HG02763 (cell line): ENCODE measurements around the gene UGCG.

Experiments
- ATAC-seq: cut with Tn5 transposase; IDR thresholded peaks from one replicate; pipeline ENCODE4 v1.9.1; 2021; ENCODE audit warnings: mild to moderate bottlenecking, moderate library complexity; ENCODE audit not compliant: unreplicated experiment

UGCG gene

GRCh38 chr9:111978616-111979015, 82.0 kb downstream of the UGCG start:
- no peak for ATAC-seq

DNA sequence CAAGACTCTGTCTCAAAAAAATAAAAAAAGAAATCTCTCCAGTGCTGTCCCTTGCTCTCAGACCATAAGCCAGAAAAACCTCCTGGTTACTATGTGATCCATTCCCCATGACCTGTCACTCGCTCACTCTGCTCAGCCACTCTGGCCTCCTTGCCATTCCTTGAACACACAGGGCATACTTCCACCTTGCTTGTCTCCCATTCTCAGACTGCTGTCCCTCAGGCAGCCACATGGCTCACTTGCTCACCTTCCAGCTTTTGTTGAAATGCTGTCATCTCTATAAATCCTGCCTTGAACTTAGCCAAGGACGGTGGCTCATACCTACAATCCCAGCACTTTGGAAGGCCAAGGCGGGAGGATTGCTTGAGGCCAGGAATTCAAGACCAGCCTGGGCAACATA, 82.9 kb downstream of the UGCG start:
- no peak for ATAC-seq

DNA sequence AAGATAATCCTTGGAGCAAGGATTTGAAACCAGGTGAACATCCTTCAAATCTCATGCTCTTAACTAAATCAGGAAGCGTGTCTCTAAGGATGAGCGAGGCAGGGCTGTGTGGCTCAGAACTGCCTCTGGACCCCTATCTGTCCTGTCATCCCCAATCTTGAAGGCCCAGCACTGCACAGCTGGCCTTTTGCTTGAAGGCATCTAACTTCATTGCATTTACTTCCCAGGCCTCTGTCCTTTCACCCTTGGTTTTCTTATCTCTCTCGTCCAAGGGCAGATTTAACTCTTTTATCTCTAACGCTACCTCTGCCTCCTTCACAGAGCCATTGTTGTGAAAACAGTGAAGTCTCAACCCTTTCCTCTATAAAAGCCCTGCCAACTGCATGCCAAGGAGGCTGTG, 83.8 kb downstream of the UGCG start:
- ATAC-seq, result no peak

DNA sequence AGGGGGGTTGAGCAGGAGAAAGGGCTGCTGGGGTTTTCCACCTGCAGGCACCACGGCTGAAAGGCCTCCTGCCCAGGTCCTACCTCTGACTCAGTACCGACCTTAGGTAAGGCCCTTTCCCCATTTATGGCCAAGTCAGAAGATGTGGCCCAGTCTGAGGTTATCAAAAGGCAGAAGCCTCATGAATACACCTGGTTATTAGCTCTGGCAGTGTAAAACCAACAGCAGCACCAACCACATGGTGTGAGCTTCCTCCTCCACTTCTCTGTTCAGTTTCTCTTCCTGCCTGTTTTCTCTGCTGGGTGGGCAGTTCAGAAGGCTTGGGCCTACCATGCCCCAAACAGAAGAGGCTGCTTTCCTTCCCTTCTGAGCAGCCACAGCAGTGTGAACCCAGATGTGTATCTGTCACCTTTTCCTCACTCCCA, 86.9 kb downstream of the UGCG start:
- ATAC-seq, result peak; percentile 56

GRCh38 chr9:111984086-111984802, 87.6 kb downstream of the UGCG start:
- ATAC-seq, result no peak
